Mucosa of rectum (tissue), 2 donors: ENCODE measurements around the gene EMC7.
A peak's percentile ranks its signal among the peaks of the same experiment; 100 is the strongest.

Experiments
- H3K27ac ChIP-seq, 2 donors: one replicate each; pipeline ENCODE4 v1.7.0; 2013; ENCODE audit warnings: inconsistent platforms in 2 of 2, low read depth in 2 of 2, low read length in 2 of 2
- H3K27me3 ChIP-seq, 2 donors: one replicate each; pipeline ENCODE4 v1.7.0; 2013; ENCODE audit warnings: low read length in 2 of 2; ENCODE audit not compliant: control insufficient read depth in 2 of 2, insufficient read depth in 2 of 2
- H3K36me3 ChIP-seq, 2 donors: one replicate each; pipeline ENCODE4 v1.7.0; 2013; ENCODE audit warnings: low read length in 2 of 2; ENCODE audit not compliant: control insufficient read depth in 2 of 2, insufficient read depth in 2 of 2
- H3K4me1 ChIP-seq, 2 donors: one replicate each; pipeline ENCODE4 v1.7.0; 2013; ENCODE audit warnings: low read length in 2 of 2, mild to moderate bottlenecking in 1 of 2; ENCODE audit not compliant: control insufficient read depth in 2 of 2, insufficient read depth in 2 of 2
- H3K4me3 ChIP-seq, 2 donors: one replicate each; pipeline ENCODE4 v1.7.0; 2013; ENCODE audit warnings: low read length in 2 of 2
- H3K9ac ChIP-seq, 2 donors: one replicate each; pipeline ENCODE4 v1.7.0; 2013; ENCODE audit warnings: low read length in 2 of 2, low read depth in 1 of 2, mild to moderate bottlenecking in 1 of 2
- H3K9me3 ChIP-seq, 2 donors: one replicate each; pipeline ENCODE4 v1.7.0; 2013; ENCODE audit warnings: low read length in 2 of 2; ENCODE audit not compliant: control insufficient read depth in 2 of 2
- donor health status: healthy.
- donor health status: Normal muscosa, but diverticular disease.

EMC7 gene

GRCh38 chr15:34039790-34040113 lies 61.9 kb downstream of the EMC7 start:
- peak overlapping the region in 1 of 2 donors; percentile 35 for H3K27ac ChIP-seq
- no peaks in the 10 kb centered on the region for H3K27me3 ChIP-seq
- H3K4me3 ChIP-seq, result peak overlapping the region; percentile 58 to 88
- H3K9me3 ChIP-seq, result no peaks in the 10 kb centered on the region
- peaks cover 9 to 11% of the 10 kb centered on the region in 2 donors for H3K4me1 ChIP-seq
- H3K9ac ChIP-seq, result peak overlapping the region; percentile 68 to 78
- no peaks in the 10 kb centered on the region for H3K36me3 ChIP-seq

- Histone ChIP-seq H3K36me3 (no peaks in the 10 kb centered on the region), H3K4me1 (peaks cover 9 to 11% of the 10 kb centered on the region in 2 donors), H3K27ac (peak within 1 kb of the TSS; percentile 85 to 86), H3K27me3 (no peaks in the 10 kb centered on the region), H3K9ac (peak within 1 kb of the TSS; percentile 78 to 84), H3K9me3 (no peaks in the 10 kb centered on the region), H3K4me3 (peak within 1 kb of the TSS; percentile 82 to 88)
These were observed 62.5 kb downstream of the EMC7 start, which contains the start of gene AVEN for GRCh38 chr15:34038871-34039789. TSS of gene AVEN (minus strand) at chr15:34039204. CDS start at chr15:34039046, 158 bp downstream.

- peak overlapping the region; percentile 82 to 88 for H3K4me3 ChIP-seq
- peak overlapping the region; percentile 78 to 84 for H3K9ac ChIP-seq
- H3K36me3 ChIP-seq, result no peaks in the 10 kb centered on the region
- H3K27me3 ChIP-seq, result no peaks in the 10 kb centered on the region
- peaks cover 9 to 11% of the 10 kb centered on the region in 2 donors for H3K4me1 ChIP-seq
- H3K27ac ChIP-seq, result peak overlapping the region; percentile 85 to 86
- no peaks in the 10 kb centered on the region for H3K9me3 ChIP-seq
These were observed 63.4 kb downstream of the EMC7 start for GRCh38 chr15:34038023-34038870.
